NCI-H774 (cell line): ENCODE measurements around the gene PIK3C2G.

ENCODE experiments used
- DNase-seq: peaks from one replicate; lab custom pipeline; 2025; lab: John Stamatoyannopoulos, UW

The PIK3C2G gene

GRCh38 chr12:18340786-18341185 lies 79.5 kb downstream of the PIK3C2G start:
- no peak for DNase-seq

- DNase-seq: no peak
Measured at GRCh38 chr12:18343708-18344107, 82.4 kb downstream of the PIK3C2G start.

GRCh38 chr12:18345021-18345735 lies 83.9 kb downstream of the PIK3C2G start:
- no peak for DNase-seq

- no peak for DNase-seq
Measured at GRCh38 chr12:18352312-18352711, 91.0 kb downstream of the PIK3C2G start.

- DNase-seq: no peak
Measured at GRCh38 chr12:18355429-18355828, 94.1 kb downstream of the PIK3C2G start.

GRCh38 chr12:18358077-18358476 lies 96.8 kb downstream of the PIK3C2G start:
- no peak for DNase-seq

GRCh38 chr12:18358930-18359329 lies 97.6 kb downstream of the PIK3C2G start:
- DNase-seq: no peak

GRCh38 chr12:18361433-18361832 lies 100.1 kb downstream of the PIK3C2G start:
- no peak for DNase-seq

- DNase-seq: no peak
Measured at GRCh38 chr12:18363321-18363720, 102.0 kb downstream of the PIK3C2G start.

- no peak for DNase-seq
Measured at GRCh38 chr12:18368594-18368993, 107.3 kb downstream of the PIK3C2G start.

- no peak for DNase-seq
Measured at GRCh38 chr12:18373181-18373580, 111.9 kb downstream of the PIK3C2G start.

- DNase-seq: no peak
Measured at GRCh38 chr12:18375131-18375530, 113.8 kb downstream of the PIK3C2G start.

GRCh38 chr12:18375583-18375982 lies 114.3 kb downstream of the PIK3C2G start:
- DNase-seq: no peak

- DNase-seq: no peak
Measured at GRCh38 chr12:18382236-18382885, 121.0 kb downstream of the PIK3C2G start.

- DNase-seq: no peak
Measured at GRCh38 chr12:18383203-18383602, 121.9 kb downstream of the PIK3C2G start.

GRCh38 chr12:18387706-18388105 lies 126.4 kb downstream of the PIK3C2G start:
- DNase-seq: no peak

GRCh38 chr12:18389820-18390219 lies 128.5 kb downstream of the PIK3C2G start:
- DNase-seq: no peak

- no peak for DNase-seq
Measured at GRCh38 chr12:18391151-18391550, 129.8 kb downstream of the PIK3C2G start.

GRCh38 chr12:18394742-18395141 lies 133.4 kb downstream of the PIK3C2G start:
- DNase-seq: no peak

GRCh38 chr12:18400186-18400585 lies 138.9 kb downstream of the PIK3C2G start:
- no peak for DNase-seq

- DNase-seq: no peak
Measured at GRCh38 chr12:18402872-18403611, 141.7 kb downstream of the PIK3C2G start.

GRCh38 chr12:18411453-18411852 lies 150.1 kb downstream of the PIK3C2G start:
- no peak for DNase-seq

- no peak for DNase-seq
Measured at GRCh38 chr12:18414671-18415070, 153.4 kb downstream of the PIK3C2G start.
